ENCODE results near the gene AANAT. TPM values are rescaled to one million over a fixed set of nuclear protein-coding genes. Genes with fewer than 3 reads are reported as not detected.

The AANAT gene
- total and polyA plus RNA-seq, 4 donors, result not detected

DNA sequence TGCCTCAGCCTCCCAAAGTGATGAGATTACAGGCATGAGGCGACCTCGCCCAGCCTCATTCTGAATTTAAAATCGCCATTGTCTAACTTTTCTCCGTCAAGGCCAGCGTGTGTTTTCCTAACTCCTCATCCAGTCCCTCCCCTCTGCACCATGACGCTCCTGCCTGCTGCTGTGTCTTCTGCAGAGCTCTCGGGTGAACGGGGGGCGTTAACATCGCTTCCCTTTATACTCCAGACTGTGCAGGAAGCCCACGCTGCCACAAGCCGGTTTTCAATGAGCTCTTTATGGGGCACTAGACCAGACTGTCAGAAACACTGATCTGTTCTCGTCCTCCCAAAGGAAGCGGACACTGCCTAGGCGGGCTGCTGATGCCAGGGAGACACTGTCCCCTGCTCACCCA, 13.2 kb downstream of the AANAT start:
- no peak overlapping the region for H3K9ac ChIP-seq (ENCODE audit: low read depth in 1 of 2, low read length in 2 of 2)
- 82% methylated on average over 15 of the region's 15 CpGs for WGBS
- H3K4me1 ChIP-seq (ENCODE audit: control insufficient read depth in 4 of 4, insufficient read depth in 4 of 4, low read length in 3 of 4), result no peaks in the 10 kb centered on the region
- no peaks in the 10 kb centered on the region for H3K27me3 ChIP-seq (ENCODE audit: control insufficient read depth in 4 of 4, insufficient read depth in 4 of 4, low read length in 3 of 4)
- peaks cover 0 to 8% (median 3%) of the 10 kb centered on the region in 4 donors for H3K36me3 ChIP-seq (ENCODE audit: control insufficient read depth in 4 of 4, insufficient read depth in 3 of 4, low read depth in 1 of 4, low read length in 3 of 4)
- no peak for TF ChIP-seq RXRA (IDR thresholded peaks at IDR 0.05)
- TF ChIP-seq RAD21 (IDR thresholded peaks at IDR 0.05), result no peak
- TF ChIP-seq ATF3 (IDR thresholded peaks at IDR 0.05), result no peak
- no peak for TF ChIP-seq ZBTB33 (IDR thresholded peaks at IDR 0.05)
- TF ChIP-seq FOXA1 (IDR thresholded peaks at IDR 0.05), result no peak
- no peak for TF ChIP-seq FOXA2 (IDR thresholded peaks at IDR 0.05)
- H3K4me3 ChIP-seq (ENCODE audit: low read depth in 1 of 3, low read length in 3 of 3), result no peak overlapping the region
- no peak overlapping the region for H3K27ac ChIP-seq (ENCODE audit: low read depth in 1 of 2, low read length in 2 of 2)
- no peak for DNase-seq (ENCODE audit: low spot score)
- H3K9me3 ChIP-seq (ENCODE audit: control insufficient read depth in 4 of 4, low read length in 3 of 4), result no peaks in the 10 kb centered on the region

- no peak for DNase-seq (ENCODE audit: low spot score)
- H3K9me3 ChIP-seq (ENCODE audit: control insufficient read depth in 4 of 4, low read length in 3 of 4), result no peaks in the 10 kb centered on the region
- peaks cover 0 to 8% (median 3%) of the 10 kb centered on the region in 4 donors for H3K36me3 ChIP-seq (ENCODE audit: control insufficient read depth in 4 of 4, insufficient read depth in 3 of 4, low read depth in 1 of 4, low read length in 3 of 4)
- H3K4me3 ChIP-seq (ENCODE audit: low read depth in 1 of 3, low read length in 3 of 3), result no peak overlapping the region
- H3K9ac ChIP-seq (ENCODE audit: low read depth in 1 of 2, low read length in 2 of 2), result no peak overlapping the region
- 80% methylated on average over 21 of the region's 21 CpGs for whole genome bisulfite sequencing
- no peaks in the 10 kb centered on the region for H3K4me1 ChIP-seq (ENCODE audit: control insufficient read depth in 4 of 4, insufficient read depth in 4 of 4, low read length in 3 of 4)
- TF ChIP-seq JUND (IDR thresholded peaks at IDR 0.05) (no peak), HNF4G (IDR thresholded peaks at IDR 0.05) (no peak), TAF1 (conservative IDR thresholded peaks at IDR 0.05) (no peak), NR2F2 (IDR thresholded peaks at IDR 0.05) (no peak), FOXA2 (IDR thresholded peaks at IDR 0.05) (no peak), REST (IDR thresholded peaks at IDR 0.05) (no peak), GABPA (IDR thresholded peaks at IDR 0.05 in 1 of 2, conservative IDR thresholded peaks at IDR 0.05 in 1 of 2) (no peak), YY1 (IDR thresholded peaks at IDR 0.05) (no peak), FOXA1 (IDR thresholded peaks at IDR 0.05) (no peak), SP1 (IDR thresholded peaks at IDR 0.05) (no peak), EGR1 (IDR thresholded peaks at IDR 0.05; ENCODE audit: low read depth in 2 of 2) (no peak), RXRA (IDR thresholded peaks at IDR 0.05) (no peak), HNF4A (conservative IDR thresholded peaks at IDR 0.05) (no peak), RAD21 (IDR thresholded peaks at IDR 0.05) (no peak), ATF3 (IDR thresholded peaks at IDR 0.05) (no peak)
- TF ChIP-seq, protein P1, sequence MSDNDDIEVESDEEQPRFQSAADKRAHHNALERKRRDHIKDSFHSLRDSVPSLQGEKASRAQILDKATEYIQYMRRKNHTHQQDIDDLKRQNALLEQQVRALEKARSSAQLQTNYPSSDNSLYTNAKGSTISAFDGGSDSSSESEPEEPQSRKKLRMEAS (IDR thresholded peaks at IDR 0.05), result no peak
- TF ChIP-seq, protein P2, sequence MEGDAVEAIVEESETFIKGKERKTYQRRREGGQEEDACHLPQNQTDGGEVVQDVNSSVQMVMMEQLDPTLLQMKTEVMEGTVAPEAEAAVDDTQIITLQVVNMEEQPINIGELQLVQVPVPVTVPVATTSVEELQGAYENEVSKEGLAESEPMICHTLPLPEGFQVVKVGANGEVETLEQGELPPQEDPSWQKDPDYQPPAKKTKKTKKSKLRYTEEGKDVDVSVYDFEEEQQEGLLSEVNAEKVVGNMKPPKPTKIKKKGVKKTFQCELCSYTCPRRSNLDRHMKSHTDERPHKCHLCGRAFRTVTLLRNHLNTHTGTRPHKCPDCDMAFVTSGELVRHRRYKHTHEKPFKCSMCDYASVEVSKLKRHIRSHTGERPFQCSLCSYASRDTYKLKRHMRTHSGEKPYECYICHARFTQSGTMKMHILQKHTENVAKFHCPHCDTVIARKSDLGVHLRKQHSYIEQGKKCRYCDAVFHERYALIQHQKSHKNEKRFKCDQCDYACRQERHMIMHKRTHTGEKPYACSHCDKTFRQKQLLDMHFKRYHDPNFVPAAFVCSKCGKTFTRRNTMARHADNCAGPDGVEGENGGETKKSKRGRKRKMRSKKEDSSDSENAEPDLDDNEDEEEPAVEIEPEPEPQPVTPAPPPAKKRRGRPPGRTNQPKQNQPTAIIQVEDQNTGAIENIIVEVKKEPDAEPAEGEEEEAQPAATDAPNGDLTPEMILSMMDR (IDR thresholded peaks at IDR 0.05; ENCODE audit: low read depth, low read length, missing input control), result no peak
- no peaks in the 10 kb centered on the region for H3K27me3 ChIP-seq (ENCODE audit: control insufficient read depth in 4 of 4, insufficient read depth in 4 of 4, low read length in 3 of 4)
- H3K27ac ChIP-seq (ENCODE audit: low read depth in 1 of 2, low read length in 2 of 2), result no peak overlapping the region
Measured at GRCh38 chr17:76481071-76481655, 13.8 kb downstream of the AANAT start.

All from liver (tissue), 9 donors.